ENCODE data around the gene MOSMO.

- TF ChIP-seq CTCF (IDR thresholded peaks at IDR 0.05; ENCODE audit: low read depth, low read length) (no peak), EZH2phosphoT487 (IDR thresholded peaks at IDR 0.05; ENCODE audit: low read depth) (no peak)
These were observed 5.6 kb downstream of the MOSMO start for GRCh38 chr16:22013486-22013885.
